ENCODE measurements around the gene MX1.

DNA sequence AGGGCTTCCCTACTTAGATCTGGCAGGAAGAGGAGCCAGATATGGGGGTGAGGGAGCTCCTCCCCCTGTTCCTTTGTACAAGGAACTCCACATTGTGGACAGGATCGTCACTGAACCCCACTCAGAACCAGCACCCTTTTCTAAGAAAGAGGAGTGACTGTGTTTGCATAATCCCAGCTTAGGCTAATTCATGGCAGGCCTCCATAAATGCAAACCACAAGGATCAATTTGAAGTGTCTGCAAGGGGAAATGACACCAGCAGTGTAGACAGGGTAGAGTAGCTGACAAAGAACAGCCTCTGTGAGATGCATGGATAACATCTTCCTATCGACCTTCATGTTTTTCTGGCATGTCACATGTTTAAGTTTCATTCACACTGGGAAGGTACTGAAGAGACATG, 11.7 kb downstream of the MX1 start:
- TF ChIP-seq, protein P1, sequence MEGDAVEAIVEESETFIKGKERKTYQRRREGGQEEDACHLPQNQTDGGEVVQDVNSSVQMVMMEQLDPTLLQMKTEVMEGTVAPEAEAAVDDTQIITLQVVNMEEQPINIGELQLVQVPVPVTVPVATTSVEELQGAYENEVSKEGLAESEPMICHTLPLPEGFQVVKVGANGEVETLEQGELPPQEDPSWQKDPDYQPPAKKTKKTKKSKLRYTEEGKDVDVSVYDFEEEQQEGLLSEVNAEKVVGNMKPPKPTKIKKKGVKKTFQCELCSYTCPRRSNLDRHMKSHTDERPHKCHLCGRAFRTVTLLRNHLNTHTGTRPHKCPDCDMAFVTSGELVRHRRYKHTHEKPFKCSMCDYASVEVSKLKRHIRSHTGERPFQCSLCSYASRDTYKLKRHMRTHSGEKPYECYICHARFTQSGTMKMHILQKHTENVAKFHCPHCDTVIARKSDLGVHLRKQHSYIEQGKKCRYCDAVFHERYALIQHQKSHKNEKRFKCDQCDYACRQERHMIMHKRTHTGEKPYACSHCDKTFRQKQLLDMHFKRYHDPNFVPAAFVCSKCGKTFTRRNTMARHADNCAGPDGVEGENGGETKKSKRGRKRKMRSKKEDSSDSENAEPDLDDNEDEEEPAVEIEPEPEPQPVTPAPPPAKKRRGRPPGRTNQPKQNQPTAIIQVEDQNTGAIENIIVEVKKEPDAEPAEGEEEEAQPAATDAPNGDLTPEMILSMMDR (IDR thresholded peaks at IDR 0.05): no peak
- TF ChIP-seq POLR2AphosphoS5 (IDR thresholded peaks at IDR 0.05; ENCODE audit: insufficient read depth in 1 of 2, low read depth in 1 of 2) (no peak), POLR2A (IDR thresholded peaks at IDR 0.05) (no peak)
